Gastrocnemius medialis (tissue), 4 donors: ENCODE results near the gene KIF4A.
"Not testable (repeated sequence)": the region's sequence is repeated elsewhere in the genome, so short reads cannot be mapped to it uniquely, and the experiment has no call there.

ENCODE experiments used
- CTCF ChIP-seq, 5 experiments: fragments of 450-650 bp in 3 of 5; fragments of 200-600 bp in 2 of 5; sonication (generic) in 2 of 5; IDR thresholded peaks in 4 of 5; conservative IDR thresholded peaks in 1 of 5; 1 replicate in 4 of 5; 2 replicates in 1 of 5; pipeline ENCODE4 v1.5.1; 2016 to 2019; ENCODE audit warnings: antibody characterized with exemption in 5 of 5, mild to moderate bottlenecking in 3 of 5, moderate library complexity in 3 of 5
- POLR2A ChIP-seq, 2 donors: fragments of 450-650 bp; IDR thresholded peaks; one replicate each; pipeline ENCODE4 v1.6.1; 2017; ENCODE audit warnings: antibody characterized with exemption in 2 of 2, mild to moderate bottlenecking in 2 of 2, moderate library complexity in 2 of 2

GRCh38 chrX:70348825-70349224, 58.9 kb downstream of the KIF4A start:
- TF ChIP-seq CTCF (IDR thresholded peaks at IDR 0.05 in 4 of 5, conservative IDR thresholded peaks at IDR 0.05 in 1 of 5); POLR2A (IDR thresholded peaks at IDR 0.05): not testable (repeated sequence)
